Raji (cell line): ENCODE measurements around the gene C11orf86.

ENCODE experiments used
- POLR2A ChIP-seq: IDR thresholded peaks from 2 replicates; pipeline ENCODE4 v1.6.1; 2011; ENCODE audit warnings: low read depth, low read length, control low read depth; ENCODE audit not compliant: insufficient read depth

The C11orf86 gene

GRCh38 chr11:66976925-66977324, 1.8 kb downstream of the C11orf86 start:
- no peak for TF ChIP-seq POLR2A

- no peak for TF ChIP-seq POLR2A
Measured at GRCh38 chr11:66978229-66978628, 3.1 kb downstream of the C11orf86 start.

- no peak for TF ChIP-seq POLR2A
Measured at GRCh38 chr11:66978717-66979116, 3.6 kb downstream of the C11orf86 start.

- no peak for TF ChIP-seq POLR2A
Measured at GRCh38 chr11:66979336-66979980, 4.4 kb downstream of the C11orf86 start.

GRCh38 chr11:66981976-66982578, 7.0 kb downstream of the C11orf86 start:
- no peak for TF ChIP-seq POLR2A

- no peak for TF ChIP-seq POLR2A
Measured at GRCh38 chr11:66983275-66983924, 8.3 kb downstream of the C11orf86 start.

GRCh38 chr11:66985508-66986177, 10.5 kb downstream of the C11orf86 start:
- no peak for TF ChIP-seq POLR2A

- TF ChIP-seq POLR2A, result no peak
Measured at GRCh38 chr11:66986178-66986545, 11.1 kb downstream of the C11orf86 start.

GRCh38 chr11:66987158-66987620, 12.1 kb downstream of the C11orf86 start:
- TF ChIP-seq POLR2A, result no peak

GRCh38 chr11:66987924-66988637, 13.0 kb downstream of the C11orf86 start:
- TF ChIP-seq POLR2A, result no peak

GRCh38 chr11:66992041-66992440, 16.9 kb downstream of the C11orf86 start:
- TF ChIP-seq POLR2A, result no peak

GRCh38 chr11:66996609-66997273, 21.6 kb downstream of the C11orf86 start:
- TF ChIP-seq POLR2A, result no peak

GRCh38 chr11:66999555-66999954, 24.5 kb downstream of the C11orf86 start:
- no peak for TF ChIP-seq POLR2A

GRCh38 chr11:67001332-67001731, 26.2 kb downstream of the C11orf86 start:
- TF ChIP-seq POLR2A, result no peak
